ENCODE measurements around the gene TCL1A. TPM values are rescaled to one million over a fixed set of nuclear protein-coding genes. Genes with fewer than 3 reads are reported as not detected.

The TCL1A gene
- total and polyA plus RNA-seq, 9 of the 15 experiments (the other 6 are each of a cell fraction or from before 2014, with no cell fraction given): 0.10 to 0.11 TPM; not detected in 7

DNA sequence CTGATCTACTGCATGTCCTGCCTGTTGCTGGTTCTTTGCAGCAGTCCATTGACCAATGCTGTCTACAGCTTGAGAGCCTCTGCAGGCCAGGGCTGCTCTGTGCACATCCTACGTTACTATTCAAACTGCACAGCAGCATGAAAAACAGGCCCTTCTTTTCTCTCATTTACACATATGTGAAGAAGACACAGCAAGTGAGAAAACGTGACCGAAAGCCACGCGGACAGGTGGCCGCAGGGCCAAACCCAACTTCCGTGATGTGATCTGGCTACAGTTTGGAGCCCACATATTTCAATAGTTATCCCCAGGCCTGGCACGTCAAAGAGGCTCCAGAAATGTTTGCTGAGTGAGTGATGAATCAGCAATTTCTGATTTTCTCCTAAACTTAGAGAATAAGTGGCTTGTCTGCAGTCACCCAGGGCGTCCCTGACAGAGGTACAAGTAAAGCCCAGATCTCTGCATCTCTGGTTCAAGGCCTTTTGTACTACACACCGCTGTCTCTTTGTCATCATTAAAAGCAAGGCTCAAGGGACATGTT lies 45.6 kb downstream of the TCL1A start (continued):
- TF ChIP-seq, protein P1, sequence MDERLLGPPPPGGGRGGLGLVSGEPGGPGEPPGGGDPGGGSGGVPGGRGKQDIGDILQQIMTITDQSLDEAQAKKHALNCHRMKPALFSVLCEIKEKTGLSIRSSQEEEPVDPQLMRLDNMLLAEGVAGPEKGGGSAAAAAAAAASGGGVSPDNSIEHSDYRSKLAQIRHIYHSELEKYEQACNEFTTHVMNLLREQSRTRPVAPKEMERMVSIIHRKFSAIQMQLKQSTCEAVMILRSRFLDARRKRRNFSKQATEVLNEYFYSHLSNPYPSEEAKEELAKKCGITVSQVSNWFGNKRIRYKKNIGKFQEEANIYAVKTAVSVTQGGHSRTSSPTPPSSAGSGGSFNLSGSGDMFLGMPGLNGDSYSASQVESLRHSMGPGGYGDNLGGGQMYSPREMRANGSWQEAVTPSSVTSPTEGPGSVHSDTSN (CRISPR knock-in tag; IDR thresholded peaks at IDR 0.05; ENCODE audit: low read depth): no peak
- TF ChIP-seq, protein P1 (tag; conservative IDR thresholded peaks at IDR 0.05; ENCODE audit: low read depth): peak; percentile 67
- TF ChIP-seq FOXK2 (conservative IDR thresholded peaks at IDR 0.05 in 1 of 2, IDR thresholded peaks at IDR 0.05 in 1 of 2; ENCODE audit: low read depth in 2 of 2): no peak
- TF ChIP-seq ZNF316 (IDR thresholded peaks at IDR 0.05): peak; percentile 96
- TF ChIP-seq FOXJ2 (tag; IDR thresholded peaks at IDR 0.05): no peak
- TF ChIP-seq CC2D1A (IDR thresholded peaks at IDR 0.05): no peak
- TF ChIP-seq C11orf30 (IDR thresholded peaks at IDR 0.05; ENCODE audit: low read depth): peak; percentile 95
- TF ChIP-seq MAFK (IDR thresholded peaks at IDR 0.05; ENCODE audit: low read length): peak; percentile 88
- no peak for TF ChIP-seq SP1 (CRISPR knock-in tag; IDR thresholded peaks at IDR 0.05)
- TF ChIP-seq MTA2 (IDR thresholded peaks at IDR 0.05; ENCODE audit: low read depth): no peak
- no peak for TF ChIP-seq ZNF699 (CRISPR knock-in tag; IDR thresholded peaks at IDR 0.05; ENCODE audit: insufficient replicate concordance)
- TF ChIP-seq, protein P2, sequence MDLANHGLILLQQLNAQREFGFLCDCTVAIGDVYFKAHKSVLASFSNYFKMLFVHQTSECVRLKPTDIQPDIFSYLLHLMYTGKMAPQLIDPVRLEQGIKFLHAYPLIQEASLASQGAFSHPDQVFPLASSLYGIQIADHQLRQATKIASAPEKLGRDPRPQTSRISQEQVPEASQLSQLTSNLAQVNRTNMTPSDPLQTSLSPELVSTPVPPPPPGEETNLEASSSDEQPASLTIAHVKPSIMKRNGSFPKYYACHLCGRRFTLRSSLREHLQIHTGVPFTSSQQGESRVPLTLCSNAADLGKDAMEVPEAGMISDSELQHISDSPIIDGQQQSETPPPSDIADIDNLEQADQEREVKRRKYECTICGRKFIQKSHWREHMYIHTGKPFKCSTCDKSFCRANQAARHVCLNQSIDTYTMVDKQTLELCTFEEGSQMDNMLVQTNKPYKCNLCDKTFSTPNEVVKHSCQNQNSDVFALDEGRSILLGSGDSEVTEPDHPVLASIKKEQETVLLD (IDR thresholded peaks at IDR 0.05): no peak
- peak; percentile 85 for TF ChIP-seq MEIS2 (IDR thresholded peaks at IDR 0.05; ENCODE audit: partially characterized antibody)
- peak; percentile 93 for TF ChIP-seq MAFG (tag; conservative IDR thresholded peaks at IDR 0.05)
- peak; percentile 71 for TF ChIP-seq NFE2 (IDR thresholded peaks at IDR 0.05; ENCODE audit: low read depth)
- TF ChIP-seq RBM14 (IDR thresholded peaks at IDR 0.05; ENCODE audit: borderline replicate concordance, insufficient read depth, low read depth, low read length): no peak
- TF ChIP-seq NFE2L1 (tag; IDR thresholded peaks at IDR 0.05; ENCODE audit: borderline replicate concordance, low read depth): peak; percentile 24; the same call in 1 of the 2 replicates
- no peak for TF ChIP-seq ZNF384 (IDR thresholded peaks at IDR 0.05; ENCODE audit: low read depth, low read length)
- TF ChIP-seq BCOR (IDR thresholded peaks at IDR 0.05): no peak
- no peak for TF ChIP-seq TEAD1 (CRISPR knock-in tag; IDR thresholded peaks at IDR 0.05)
- TF ChIP-seq ZZZ3 (IDR thresholded peaks at IDR 0.05): no peak
- no peak for TF ChIP-seq MEF2D (tag; conservative IDR thresholded peaks at IDR 0.05; ENCODE audit: low read depth)
- TF ChIP-seq EZH2 (IDR thresholded peaks at IDR 0.05; ENCODE audit: borderline replicate concordance, low read depth, low read length): no peak
- no peak for TF ChIP-seq ZNF589 (CRISPR knock-in tag; IDR thresholded peaks at IDR 0.05; ENCODE audit: low read depth)
- TF ChIP-seq BCL6 (CRISPR knock-in tag; IDR thresholded peaks at IDR 0.05): no peak
- no peak for TF ChIP-seq MECOM (CRISPR knock-in tag; IDR thresholded peaks at IDR 0.05)
- no peak for TF ChIP-seq DDX20 (tag; IDR thresholded peaks at IDR 0.05; ENCODE audit: low read depth)
